K562 (cell line): ENCODE results near the gene TMX4. TPM values are rescaled to one million over a fixed set of nuclear protein-coding genes. Genes with fewer than 3 reads are reported as not detected.

Experiments used
- ATAC-seq: fragments of 200-7000 bp; cut with Tn5 transposase; 3 replicates; pipeline ENCODE4 v1.9.1; 2020; ENCODE audit warnings: moderate library complexity
- BruUV-seq: library from RNA; stranded (reverse); fragments of 400-500 nt; replicated peaks from 2 replicates; lab custom pipeline; 2021; lab: Mats Ljungman, UMichigan
- CTCF ChIA-PET: fragments of 300-600 bp; formaldehyde crosslinking; extraction: SDS; loops from one replicate; lab custom pipeline; 2021; ENCODE audit warnings: low intra/inter-chr PET ratio; lab: Yijun Ruan, JAX
- POLR2A ChIA-PET: fragments of 300-600, 350-650 bp; sonication (Branson Sonifier 250); formaldehyde crosslinking; extraction: SDS; loops from one replicate; lab custom pipeline; 2021; ENCODE audit warnings: antibody characterized with exemption, inconsistent platforms; lab: Yijun Ruan, JAX
- DNase-seq, 4 experiments: peaks; one replicate each; pipeline versions ENCODE4 v3.0.0 to v3.0.0-alpha.2; 2011 to 2018; ENCODE audit warnings: low spot score in 3 of 4, mixed read lengths in 3 of 4; ENCODE audit errors: extremely low read depth in 1 of 4
- FAIRE-seq: peaks from 2 replicates; lab custom pipeline; 2011; peaks lifted over from hg19 to GRCh38; lab: Jason Lieb, UNC
- H2AFZ ChIP-seq: 2 replicates; pipeline ENCODE4 v1.6.0; 2011; ENCODE audit warnings: low read depth, low read length, control low read depth, inconsistent platforms
- H3K27ac ChIP-seq: fragments of 200-600 bp; 3 replicates; pipeline ENCODE4 v1.8.0; 2011; ENCODE audit warnings: low read depth, mild to moderate bottlenecking, control low read depth, inconsistent platforms, low read length, moderate library complexity, mixed read lengths; ENCODE audit errors: extremely low read depth
- H3K27me3 ChIP-seq, 2 experiments: fragments of 300-600 bp in 1 of 2; 2 replicates in 1 of 2; 3 replicates in 1 of 2; pipeline versions ENCODE4 v1.6.0 to v1.8.0; 2011; ENCODE audit warnings: inconsistent platforms in 2 of 2, low read length in 2 of 2, mild to moderate bottlenecking in 1 of 2, mixed read lengths in 1 of 2, moderate library complexity in 1 of 2; ENCODE audit not compliant: control insufficient read depth in 2 of 2, insufficient read depth in 2 of 2
- H3K36me3 ChIP-seq: fragments of 300-600 bp; 3 replicates; pipeline ENCODE4 v1.8.0; 2011; ENCODE audit warnings: mild to moderate bottlenecking, low read length, inconsistent platforms; ENCODE audit not compliant: control insufficient read depth, insufficient read depth
- H3K4me1 ChIP-seq, 2 experiments: fragments of 200-600 bp in 1 of 2; replicated peaks in 1 of 2; 2 replicates in 1 of 2; 3 replicates in 1 of 2; pipeline versions ENCODE4 v1.5.1 to v1.8.0; 2011; ENCODE audit warnings: inconsistent platforms in 2 of 2, low read length in 2 of 2, mild to moderate bottlenecking in 1 of 2, mixed read lengths in 1 of 2, moderate library complexity in 1 of 2; ENCODE audit not compliant: control insufficient read depth in 2 of 2, insufficient read depth in 2 of 2
- H3K4me2 ChIP-seq: 2 replicates; pipeline ENCODE4 v1.6.1; 2011; ENCODE audit warnings: low read length, control low read depth, inconsistent platforms, mixed read lengths; ENCODE audit not compliant: insufficient read depth
- H3K4me3 ChIP-seq: fragments of 200-600 bp; sonication (generic), shearing (Covaris generic); 2 replicates; pipeline ENCODE4 v1.5.1; 2016; ENCODE audit warnings: control low read depth, inconsistent platforms
- H3K79me2 ChIP-seq: fragments of 200-600 bp; 3 replicates; pipeline ENCODE4 v1.8.0; 2011; ENCODE audit warnings: low read length, inconsistent platforms; ENCODE audit not compliant: control insufficient read depth, insufficient read depth
- H3K9ac ChIP-seq, 2 experiments: 2 replicates each; pipeline versions ENCODE4 v1.6.0 to v1.6.1; 2011; ENCODE audit warnings: low read depth in 2 of 2, low read length in 2 of 2, control low read depth in 1 of 2, inconsistent platforms in 1 of 2, mild to moderate bottlenecking in 1 of 2, mixed read lengths in 1 of 2; ENCODE audit not compliant: insufficient read depth in 1 of 2
- H3K9me1 ChIP-seq: one replicate; pipeline ENCODE4 v1.6.0; 2011; ENCODE audit warnings: inconsistent platforms, mild to moderate bottlenecking, low read length, moderate library complexity; ENCODE audit not compliant: control insufficient read depth, insufficient read depth
- H3K9me3 ChIP-seq: replicated peaks from 2 replicates; pipeline ENCODE4 v1.5.1; 2011; ENCODE audit warnings: low read depth, low read length, inconsistent platforms; ENCODE audit not compliant: control insufficient read depth, insufficient read depth
- H4K20me1 ChIP-seq: replicated peaks from 2 replicates; pipeline ENCODE4 v1.6.1; 2011; ENCODE audit warnings: low read length, inconsistent platforms, mixed read lengths; ENCODE audit not compliant: control insufficient read depth, insufficient read depth
- C11orf30 ChIP-seq: fragments of 450-650 bp; IDR thresholded peaks from 2 replicates; pipeline ENCODE4 v1.6.1; 2016; ENCODE audit warnings: low read depth, mild to moderate bottlenecking
- CBX5 ChIP-seq: IDR thresholded peaks from 2 replicates; pipeline ENCODE4 v1.6.1; 2014; ENCODE audit warnings: low read depth, borderline replicate concordance
- ETV6 ChIP-seq, 3 experiments: fragments of 150-350 bp in 1 of 3; sonication (generic) in 1 of 3; formaldehyde crosslinking in 1 of 3; IDR thresholded peaks; 2 replicates each; pipeline versions ENCODE4 v1.6.1 to v1.8.0; 2014 to 2022; ENCODE audit warnings: borderline replicate concordance in 2 of 3, low read depth in 2 of 3, antibody characterized with exemption in 1 of 3, low read length in 1 of 3, mild to moderate bottlenecking in 1 of 3, missing genetic modification reagents in 1 of 3
- FOXK1 ChIP-seq: sonication (generic); formaldehyde crosslinking; IDR thresholded peaks from 2 replicates; pipeline ENCODE4 v1.8.0; 2022; ENCODE audit warnings: missing genetic modification reagents, mild to moderate bottlenecking, borderline replicate concordance
- HDAC6 ChIP-seq: IDR thresholded peaks from 2 replicates; pipeline ENCODE4 v1.6.1; 2012; ENCODE audit warnings: low read depth, mild to moderate bottlenecking, control low read depth, inconsistent platforms, low read length, moderate library complexity
- MAFF ChIP-seq: IDR thresholded peaks from 2 replicates; pipeline ENCODE4 v1.6.1; 2012; ENCODE audit warnings: low read length, improper control_type of control experiment
- MAFG ChIP-seq: fragments of 450-650 bp; conservative IDR thresholded peaks from 2 replicates; pipeline ENCODE4 v1.6.1; 2016; ENCODE audit warnings: missing genetic modification characterization, missing compliant biosample characterization
- MAFK ChIP-seq: IDR thresholded peaks from 2 replicates; pipeline ENCODE4 v1.6.1; 2011; ENCODE audit warnings: low read length, improper control_type of control experiment
- MLX ChIP-seq, 2 experiments: fragments of 450-650 bp in 1 of 2; sonication (generic) in 1 of 2; formaldehyde crosslinking; conservative IDR thresholded peaks; 2 replicates each; pipeline versions ENCODE4 v1.4.0 to v1.8.1; 2020 to 2022; ENCODE audit warnings: mild to moderate bottlenecking in 1 of 2, missing genetic modification reagents in 1 of 2
- PREB ChIP-seq: sonication (generic); formaldehyde crosslinking; IDR thresholded peaks from 2 replicates; pipeline ENCODE4 v1.8.1; 2023; ENCODE audit warnings: mild to moderate bottlenecking, missing genetic modification reagents
- SMARCA5 ChIP-seq: fragments of 450-650 bp; IDR thresholded peaks from 2 replicates; pipeline ENCODE4 v1.6.1; 2016
- SRSF3 ChIP-seq: fragments of 200-400 bp; formaldehyde crosslinking; IDR thresholded peaks from 2 replicates; pipeline ENCODE4 v1.6.1; 2016; ENCODE audit warnings: mild to moderate bottlenecking, low read length, moderate library complexity; ENCODE audit not compliant: insufficient read depth
- ZBTB11 ChIP-seq, 3 experiments: fragments of 200-800 bp in 1 of 3; fragments of 250-450 bp in 1 of 3; fragments of 450-650 bp in 1 of 3; sonication (Bioruptor Pico) in 1 of 3; sonication (Bioruptor generic) in 1 of 3; formaldehyde crosslinking in 1 of 3; IDR thresholded peaks; 2 replicates each; pipeline versions ENCODE4 v1.6.1 to v1.8.0; 2016 to 2022; ENCODE audit warnings: mild to moderate bottlenecking in 2 of 3, missing genetic modification characterization in 2 of 3, missing compliant biosample characterization in 1 of 3, moderate library complexity in 1 of 3
- ZNF133 ChIP-seq: fragments of 250-450 bp; sonication (Bioruptor Pico); IDR thresholded peaks from 2 replicates; pipeline ENCODE4 v1.4.0; 2020; ENCODE audit warnings: mild to moderate bottlenecking
- ZNF277 ChIP-seq: fragments of 250-450 bp; sonication (Bioruptor Pico); IDR thresholded peaks from 2 replicates; pipeline ENCODE4 v1.8.0; 2022; ENCODE audit warnings: inconsistent platforms, mild to moderate bottlenecking, moderate library complexity, borderline replicate concordance
- ZNF316 ChIP-seq: fragments of 450-650 bp; IDR thresholded peaks from 2 replicates; pipeline ENCODE4 v1.6.1; 2016
- WGBS: fragments of 100-300 bp; shearing (Covaris generic); methylation state at CpG from one replicate; pipeline ENCODE4 v1.1.6; 2016; ENCODE audit warnings: low coverage, mixed read lengths; ENCODE audit not compliant: insufficient coverage; ENCODE audit errors: missing lambda C conversion rate; 5-methylcytosine and 5-hydroxymethylcytosine counted together
- in situ Hi-C: fragments of 300-500 bp; cut with MboI; formaldehyde crosslinking; loops from 4 replicates; pipeline ENCODE4 v1.15.0; 2018; ENCODE audit warnings: inconsistent platforms, mixed read lengths
- intact Hi-C: fragments of 100-400 bp; cut with micrococcal nuclease; formaldehyde crosslinking; loops from 2 replicates; pipeline ENCODE4 v1.14.2; 2022
- polyA plus RNA-seq, 8 experiments: library from polyadenylated mRNA; depleted of rRNA in 4 of 8; stranded (reverse) in 5 of 8; unstranded in 3 of 8; fragments of >200 nt; fragmentation: Nextera tagmentation in 2 of 8; fragmentation: Illumina TruSeq in 1 of 8; extraction: Ambion mirVana in 2 of 8; extraction: Trizol in 1 of 8; gene quantifications; 2 replicates each; pipeline versions ENCODE4 v1.2.1 to v1.2.3, GENCODE V29; 2011 to 2014; ENCODE audit warnings: inconsistent platforms in 1 of 8, missing spikeins in 1 of 8
- total RNA-seq, 7 experiments: library from RNA; depleted of rRNA in 6 of 7; stranded (reverse); fragments of >200 nt in 6 of 7; fragmentation: Illumina TruSeq in 2 of 7; extraction: Trizol in 2 of 7; gene quantifications; 2 replicates each; pipeline versions ENCODE4 v1.2.1 to v1.2.3, GENCODE V29; 2011 to 2021; ENCODE audit warnings: low replicate concordance in 1 of 7

The TMX4 gene
- total and polyA plus RNA-seq, 9 of the 15 experiments (the other 6 are each of a cell fraction or from before 2014, with no cell fraction given), result 4.4 to 19.3 (median 10.8) TPM

- 86% methylated on average over 2 of the region's 2 CpGs for WGBS
- Histone ChIP-seq H3K9me1 (no peaks in the 10 kb centered on the region), H3K79me2 (no peaks in the 10 kb centered on the region; the same call in 2 of the 3 replicates), H3K36me3 (peaks cover 12% of the 10 kb centered on the region; the same call in 1 of the 3 replicates), H3K9me3 (no peaks in the 10 kb centered on the region), H4K20me1 (no peaks in the 10 kb centered on the region), H3K27ac (no peak overlapping the region), H3K9ac (no peak overlapping the region), H3K27me3 (no peaks in the 10 kb centered on the region), H3K4me1 (no peaks in the 10 kb centered on the region), H3K4me2 (no peak overlapping the region), H2AFZ (no peak overlapping the region), H3K4me3 (no peak overlapping the region)
- TF ChIP-seq ZNF277 (CRISPR knock-in tag) (no peak), ZBTB11 (CRISPR knock-in tag; IDR thresholded peaks at IDR 0.05) (no peak), SRSF3 (no peak), FOXK1 (no peak), SMARCA5 (no peak), C11orf30 (peak; percentile 59; the same call in 1 of the 2 replicates), MAFK (peak; percentile 90), MLX (CRISPR knock-in tag; conservative IDR thresholded peaks at IDR 0.05) (no peak), MAFG (tag) (peak; percentile 57; the same call in 1 of the 2 replicates), ZNF133 (CRISPR knock-in tag) (no peak), MAFF (peak; percentile 86), ZNF316 (peak; percentile 81), ETV6 (IDR thresholded peaks at IDR 0.05; ENCODE audit: borderline replicate concordance in 1 of 2, low read depth in 2 of 2, low read length in 1 of 2) (no peak), ETV6 (CRISPR knock-in tag; IDR thresholded peaks at IDR 0.05; ENCODE audit: borderline replicate concordance) (no peak), HDAC6 (no peak), PREB (CRISPR knock-in tag) (no peak), CBX5 (no peak)
- DNase-seq, result no peak
- BruUV-seq, result no TSS peak
- intact Hi-C loops (no loop called here), in situ Hi-C loops (no loop called here)
- ATAC-seq, result no peak
- FAIRE-seq, result no peak
- CTCF ChIA-PET, result no interaction called here
- POLR2A ChIA-PET, result interaction anchor here (0.9 kb wide), 1 partner anchor 12 kb away, joined by 3 read pairs; no protein-coding TSS in a partner anchor
These were observed 10.8 kb downstream of the TMX4 start for GRCh38 chr20:8008733-8009132.
